NCI-H345 treated with DMSO at 0.1 percent for 48 hours (cell line): ENCODE data around the gene RGL3.
"Not testable (repeated sequence)": the region's sequence is repeated elsewhere in the genome, so short reads cannot be mapped to it uniquely, and the experiment has no call there.

Experiments
- DNase-seq: peaks from one replicate; lab custom pipeline; 2025; ENCODE audit not compliant: unreplicated experiment; lab: John Stamatoyannopoulos, UW

RGL3 gene

GRCh38 chr19:11383706-11384048, 35.4 kb downstream of the RGL3 start:
- no peak for DNase-seq

GRCh38 chr19:11382898-11383705, 36.0 kb downstream of the RGL3 start:
- DNase-seq: no peak

- peak; percentile 64 for DNase-seq
Observed at GRCh38 chr19:11380653-11381537, 38.2 kb downstream of the RGL3 start.

GRCh38 chr19:11379857-11380350, 39.2 kb downstream of the RGL3 start:
- no peak for DNase-seq

GRCh38 chr19:11379269-11379845, 39.8 kb downstream of the RGL3 start:
- DNase-seq: not testable (repeated sequence)

- DNase-seq: no peak
Observed at GRCh38 chr19:11378319-11379189, 40.6 kb downstream of the RGL3 start.

GRCh38 chr19:11377756-11378155, 41.4 kb downstream of the RGL3 start:
- DNase-seq: no peak

- DNase-seq: no peak
Observed at GRCh38 chr19:11377237-11377636, 41.9 kb downstream of the RGL3 start.

GRCh38 chr19:11375143-11375948, 43.8 kb downstream of the RGL3 start:
- no peak for DNase-seq

GRCh38 chr19:11374433-11375142, 44.5 kb downstream of the RGL3 start, which contains the start of gene SWSAP1:
Gene SWSAP1 (plus strand): TSS chr19:11374666. CDS start chr19:11374681, 15 bp downstream.
- DNase-seq: peak; percentile 83

GRCh38 chr19:11373885-11374432, 45.2 kb downstream of the RGL3 start:
- no peak for DNase-seq

- DNase-seq: no peak
Observed at GRCh38 chr19:11373166-11373884, 45.8 kb downstream of the RGL3 start.

GRCh38 chr19:11370744-11371143, 48.4 kb downstream of the RGL3 start:
- no peak for DNase-seq

GRCh38 chr19:11367528-11367927, 51.6 kb downstream of the RGL3 start:
- no peak for DNase-seq

GRCh38 chr19:11365557-11366117, 53.5 kb downstream of the RGL3 start:
- no peak for DNase-seq

- DNase-seq: no peak
Observed at GRCh38 chr19:11364935-11365334, 54.2 kb downstream of the RGL3 start.

GRCh38 chr19:11364296-11364904, 54.7 kb downstream of the RGL3 start:
- no peak for DNase-seq
